ENCODE data around the gene ZNF749.

Gene ZNF749

DNA sequence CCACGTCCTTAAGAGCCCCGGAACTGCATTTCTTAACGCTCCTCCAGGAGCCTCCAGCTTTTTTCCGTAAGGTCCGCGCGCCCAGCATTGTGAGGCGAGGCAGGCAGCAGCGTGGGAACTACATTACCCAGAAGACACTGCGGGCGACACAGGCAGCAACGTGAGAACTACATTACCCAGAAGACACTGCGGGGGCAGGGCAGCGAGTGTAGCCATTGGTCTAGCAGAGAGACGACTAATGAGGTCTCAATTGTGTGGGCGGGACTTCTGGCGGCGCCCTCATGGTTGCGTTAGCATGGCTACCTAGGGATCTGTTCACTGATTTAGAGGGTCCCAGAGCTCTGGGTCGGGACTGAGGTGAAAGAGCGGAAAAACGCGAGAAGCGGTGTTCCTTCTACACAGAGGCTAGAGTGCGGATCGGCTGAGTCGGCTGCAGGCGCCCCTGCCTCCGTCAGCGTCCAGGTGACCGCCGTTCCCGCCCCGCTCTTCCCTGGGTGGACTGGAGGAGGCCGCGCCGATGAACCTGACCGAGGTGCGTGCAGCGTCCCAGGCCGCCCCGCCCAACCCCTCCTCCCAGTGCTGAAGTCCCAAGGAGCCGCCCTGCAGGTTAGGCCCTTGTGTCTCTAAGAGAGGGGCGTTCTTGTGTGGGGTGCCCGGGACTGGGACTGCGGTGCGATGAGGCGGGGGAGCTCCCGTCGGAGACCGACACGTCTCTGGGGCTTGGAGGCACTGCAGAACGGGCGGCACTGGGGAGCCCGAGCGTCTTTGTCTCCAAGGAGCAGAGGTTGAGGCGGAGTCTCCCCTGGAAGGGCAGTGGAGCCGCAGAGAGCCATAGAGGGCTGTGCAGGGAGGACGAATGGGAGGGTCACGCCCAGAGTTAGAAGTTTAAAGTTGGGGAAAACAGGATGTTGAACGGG lies at the start of gene ZNF749:
ZNF749 (plus strand) TSS at position 264 of the 917 bp plus-strand sequence; CDS start at position 518, 254 bp downstream.
- peak; percentile 86 to 94 for DNase-seq (ENCODE audit: low read depth in 2 of 2)

- DNase-seq (ENCODE audit: low read depth in 2 of 2): no peak
Measured at GRCh38 chr19:57389194-57389729, 45.9 kb upstream of the ZNF749 start.

- DNase-seq (ENCODE audit: low read depth in 2 of 2): peak; percentile 92 to 95
Measured at GRCh38 chr19:57389730-57390598, 45.2 kb upstream of the ZNF749 start, which contains the start of gene ZNF548. TSS of gene ZNF548 (plus strand) at chr19:57389854. CDS start at chr19:57390100, 246 bp downstream.

DNA sequence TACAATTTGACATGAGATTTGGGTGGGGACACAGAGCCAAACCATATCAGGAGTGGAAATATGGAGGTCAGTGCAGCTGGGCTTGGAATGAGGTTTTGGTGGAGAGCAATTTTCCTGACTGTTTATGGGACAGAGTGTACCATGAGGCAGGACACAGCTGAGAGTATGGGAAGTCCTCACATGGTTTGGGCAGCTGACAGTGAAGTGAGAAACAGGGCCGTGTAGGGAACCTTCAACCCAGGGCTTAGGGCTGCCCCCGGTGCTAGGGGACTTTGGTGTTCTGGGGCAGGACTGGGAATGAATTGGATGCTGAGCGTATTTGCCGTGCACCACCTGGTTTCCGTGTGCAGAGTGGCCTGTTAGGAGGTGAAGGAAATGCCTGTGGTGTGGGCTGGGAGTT lies 39.4 kb upstream of the ZNF749 start:
- no peak for DNase-seq (ENCODE audit: low read depth in 2 of 2)

DNA sequence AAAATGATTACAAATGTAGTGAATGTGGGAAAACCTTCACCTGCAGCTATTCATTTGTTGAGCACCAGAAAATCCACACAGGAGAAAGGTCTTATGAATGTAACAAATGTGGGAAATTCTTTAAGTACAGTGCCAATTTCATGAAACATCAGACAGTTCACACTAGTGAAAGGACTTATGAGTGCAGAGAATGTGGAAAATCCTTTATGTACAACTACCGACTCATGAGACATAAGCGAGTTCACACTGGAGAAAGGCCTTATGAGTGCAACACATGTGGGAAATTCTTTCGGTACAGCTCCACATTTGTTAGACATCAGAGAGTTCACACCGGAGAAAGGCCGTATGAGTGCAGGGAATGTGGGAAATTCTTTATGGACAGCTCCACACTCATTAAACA lies 36.3 kb upstream of the ZNF749 start:
- DNase-seq (ENCODE audit: low read depth in 2 of 2): no peak

- no peak for DNase-seq (ENCODE audit: low read depth in 2 of 2)
Measured at GRCh38 chr19:57403737-57404563, 31.2 kb upstream of the ZNF749 start.

DNA sequence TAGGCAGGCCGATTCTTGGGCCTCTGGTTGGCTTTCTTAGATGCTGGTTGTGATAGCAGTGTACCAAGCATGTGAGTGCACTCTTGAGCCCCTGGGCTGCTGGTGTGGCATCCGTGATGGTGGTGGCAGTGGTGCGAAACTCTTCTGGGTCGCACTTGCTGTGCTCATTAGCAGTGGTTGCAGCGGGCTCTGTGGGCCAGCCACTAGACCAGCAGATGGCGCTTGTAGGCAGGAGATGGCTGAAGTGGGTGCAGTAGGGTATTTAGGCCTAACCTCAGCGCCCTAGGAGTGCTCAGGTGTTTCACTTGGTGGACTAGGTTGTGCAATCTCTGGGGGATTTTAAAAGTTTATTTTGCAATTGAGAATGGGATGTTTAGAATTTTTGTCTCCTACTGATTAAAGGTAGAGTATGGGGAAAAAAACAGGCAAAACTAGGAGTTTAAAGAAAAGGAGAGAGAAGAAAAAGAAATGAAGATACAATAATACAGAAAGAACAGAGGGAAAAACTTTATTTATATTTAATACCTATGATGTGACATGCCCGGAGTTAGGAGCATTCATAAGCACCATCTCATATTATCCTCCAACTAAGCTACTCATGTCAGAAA lies 28.5 kb upstream of the ZNF749 start:
- peak; percentile 55 to 63 for DNase-seq (ENCODE audit: low read depth in 2 of 2)

DNA sequence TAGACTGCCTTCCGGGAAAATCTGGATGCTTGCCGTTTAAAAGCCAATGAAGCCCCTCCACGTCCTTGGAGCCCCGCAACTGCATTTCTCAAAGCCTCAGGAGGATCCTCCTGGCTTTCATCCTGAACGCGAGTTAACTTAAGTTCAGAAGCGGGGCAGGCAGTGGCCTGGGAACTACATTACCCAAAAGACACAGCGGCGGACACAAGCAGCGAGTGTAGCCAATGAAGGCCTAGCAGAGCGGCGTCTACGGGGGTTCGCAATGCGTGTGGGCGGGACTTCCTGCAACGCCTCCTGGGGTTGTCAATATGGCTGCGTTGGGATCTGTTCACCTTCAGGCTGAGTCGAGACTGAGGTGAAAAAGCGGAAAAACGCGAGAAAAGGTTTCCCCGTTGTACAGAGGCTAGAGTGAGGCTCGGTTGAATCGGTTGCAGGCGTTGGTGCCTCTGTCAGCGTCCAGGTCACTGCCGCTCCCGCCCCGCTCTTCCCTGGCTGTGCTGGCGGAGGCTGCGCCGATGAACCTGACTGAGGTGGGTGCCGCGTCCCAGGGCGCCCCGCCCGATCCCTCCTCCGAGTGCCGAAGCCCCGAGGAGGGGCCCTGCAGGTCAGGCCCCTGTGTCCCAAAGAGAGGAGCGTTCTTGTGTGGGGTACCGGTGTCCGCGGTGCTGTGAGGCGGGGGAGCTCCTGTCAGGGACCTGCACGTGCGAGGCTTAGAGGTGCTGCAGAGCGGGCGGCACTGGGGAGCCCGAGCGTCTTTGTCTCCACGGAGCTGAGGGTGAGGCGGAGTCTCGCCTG lies 24.1 kb upstream of the ZNF749 start, which contains the start of gene ZNF17:
ZNF17 (plus strand) TSS at position 285 of the 795 bp plus-strand sequence. CDS start 2,455 bp downstream, outside the sequence.
- peak; percentile 84 to 87 for DNase-seq (ENCODE audit: low read depth in 2 of 2)

DNA sequence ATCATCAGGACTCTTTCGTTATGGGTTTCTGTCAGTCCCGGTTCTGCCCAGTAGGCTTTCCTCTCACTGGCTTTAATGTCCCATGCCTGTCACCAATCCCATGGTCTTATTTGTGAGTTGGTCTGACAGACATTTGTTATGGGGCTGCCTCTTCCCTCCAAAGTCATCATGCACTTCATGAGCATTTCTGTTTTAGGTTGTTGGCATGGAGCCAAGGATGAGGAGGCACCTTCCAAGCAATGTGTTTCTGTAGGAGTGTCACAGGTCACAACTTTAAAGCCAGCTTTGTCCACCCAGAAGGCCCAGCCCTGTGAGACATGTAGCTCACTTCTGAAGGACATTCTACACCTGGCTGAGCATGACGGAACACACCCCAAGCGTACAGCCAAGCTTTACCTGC lies 15.7 kb upstream of the ZNF749 start:
- no peak for DNase-seq (ENCODE audit: low read depth in 2 of 2)

DNA sequence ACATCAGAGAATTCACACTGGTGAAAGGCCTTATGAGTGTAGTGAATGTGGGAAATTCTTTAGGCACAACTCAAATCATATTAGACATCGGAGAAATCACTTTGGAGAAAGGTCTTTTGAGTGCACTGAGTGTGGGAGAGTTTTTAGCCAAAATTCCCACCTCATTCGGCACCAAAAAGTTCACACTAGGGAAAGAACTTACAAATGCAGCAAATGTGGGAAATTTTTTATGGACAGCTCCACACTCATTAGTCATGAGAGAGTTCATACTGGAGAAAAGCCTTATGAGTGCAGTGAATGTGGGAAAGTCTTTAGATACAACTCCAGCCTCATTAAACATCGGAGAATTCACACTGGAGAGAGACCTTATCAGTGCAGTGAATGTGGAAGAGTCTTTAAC lies 14.1 kb upstream of the ZNF749 start:
- no peak for DNase-seq (ENCODE audit: low read depth in 2 of 2)

GRCh38 chr19:57434386-57435061 lies 601 bp upstream of the ZNF749 start:
- DNase-seq (ENCODE audit: low read depth in 2 of 2): no peak

- no peak for DNase-seq (ENCODE audit: low read depth in 2 of 2)
Measured at GRCh38 chr19:57436417-57436816, 1.3 kb downstream of the ZNF749 start.

- DNase-seq (ENCODE audit: low read depth in 2 of 2): no peak
Measured at GRCh38 chr19:57437931-57438330, 2.8 kb downstream of the ZNF749 start.

- no peak for DNase-seq (ENCODE audit: low read depth in 2 of 2)
Measured at GRCh38 chr19:57438925-57439324, 3.8 kb downstream of the ZNF749 start.

GRCh38 chr19:57441979-57442752 lies 7.0 kb downstream of the ZNF749 start:
- DNase-seq (ENCODE audit: low read depth in 2 of 2): no peak

GRCh38 chr19:57443121-57443696 lies 8.1 kb downstream of the ZNF749 start:
- no peak for DNase-seq (ENCODE audit: low read depth in 2 of 2)

DNA sequence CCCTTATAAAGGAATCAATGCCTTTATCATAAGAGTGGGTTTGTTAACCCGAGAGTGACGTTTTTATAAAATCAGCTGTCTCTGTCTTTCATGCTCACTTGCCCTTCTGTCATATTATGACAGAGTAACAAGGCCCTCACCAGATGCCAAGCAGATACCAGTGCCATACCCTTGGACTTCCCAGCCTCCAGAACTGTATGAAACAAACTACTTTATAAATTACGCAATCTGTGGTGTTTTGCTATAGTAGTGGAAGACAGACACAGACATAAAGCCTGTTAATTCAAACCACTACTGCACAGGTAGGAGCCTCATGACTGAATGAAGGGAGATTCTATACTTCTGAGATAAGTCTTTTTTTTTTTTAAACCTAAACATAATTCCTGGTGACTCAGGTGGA lies 17.2 kb downstream of the ZNF749 start:
- no peak for DNase-seq (ENCODE audit: low read depth in 2 of 2)

Measured in stimulated activated CD4-positive, alpha-beta T cell treated with anti-CD3 and anti-CD28 coated beads, Interleukin-1b, Interleukin-23, amount 100 ng/mL, for 4 hours (primary cell).